PFSK-1 (cell line): Measurements from ENCODE around the gene ZNF280B.

Experiments used
- FOXP2 ChIP-seq: optimal IDR thresholded peaks from 2 replicates; pipeline ENCODE3; 2011; ENCODE audit warnings: borderline replicate concordance, control low read depth, inconsistent platforms; ENCODE audit not compliant: insufficient read depth; ENCODE audit errors: extremely low read length, extremely low read depth
- POLR2AphosphoS5 ChIP-seq: IDR thresholded peaks from 2 replicates; pipeline ENCODE4 v1.6.1; 2012; ENCODE audit warnings: low read depth, mild to moderate bottlenecking, control low read depth, low read length, moderate library complexity
- SIN3A ChIP-seq: IDR thresholded peaks from 2 replicates; pipeline ENCODE4 v1.6.1; 2012; ENCODE audit warnings: mild to moderate bottlenecking, low read length, moderate library complexity, borderline replicate concordance; ENCODE audit not compliant: insufficient read depth
- TAF1 ChIP-seq: IDR thresholded peaks from 2 replicates; pipeline ENCODE4 v1.6.1; 2012; ENCODE audit warnings: low read length, control low read depth, borderline replicate concordance; ENCODE audit not compliant: insufficient read depth
- TF ChIP-seq, protein P1 (sequence below), 2 experiments: IDR thresholded peaks; 2 replicates each; pipeline versions ENCODE4 v1.6.1 to v1.8.0; 2011 to 2012; ENCODE audit warnings: low read depth in 2 of 2, low read length in 2 of 2, control low read depth in 1 of 2, inconsistent platforms in 1 of 2, mild to moderate bottlenecking in 1 of 2, moderate library complexity in 1 of 2; ENCODE audit not compliant: insufficient read depth in 1 of 2

DNA sequence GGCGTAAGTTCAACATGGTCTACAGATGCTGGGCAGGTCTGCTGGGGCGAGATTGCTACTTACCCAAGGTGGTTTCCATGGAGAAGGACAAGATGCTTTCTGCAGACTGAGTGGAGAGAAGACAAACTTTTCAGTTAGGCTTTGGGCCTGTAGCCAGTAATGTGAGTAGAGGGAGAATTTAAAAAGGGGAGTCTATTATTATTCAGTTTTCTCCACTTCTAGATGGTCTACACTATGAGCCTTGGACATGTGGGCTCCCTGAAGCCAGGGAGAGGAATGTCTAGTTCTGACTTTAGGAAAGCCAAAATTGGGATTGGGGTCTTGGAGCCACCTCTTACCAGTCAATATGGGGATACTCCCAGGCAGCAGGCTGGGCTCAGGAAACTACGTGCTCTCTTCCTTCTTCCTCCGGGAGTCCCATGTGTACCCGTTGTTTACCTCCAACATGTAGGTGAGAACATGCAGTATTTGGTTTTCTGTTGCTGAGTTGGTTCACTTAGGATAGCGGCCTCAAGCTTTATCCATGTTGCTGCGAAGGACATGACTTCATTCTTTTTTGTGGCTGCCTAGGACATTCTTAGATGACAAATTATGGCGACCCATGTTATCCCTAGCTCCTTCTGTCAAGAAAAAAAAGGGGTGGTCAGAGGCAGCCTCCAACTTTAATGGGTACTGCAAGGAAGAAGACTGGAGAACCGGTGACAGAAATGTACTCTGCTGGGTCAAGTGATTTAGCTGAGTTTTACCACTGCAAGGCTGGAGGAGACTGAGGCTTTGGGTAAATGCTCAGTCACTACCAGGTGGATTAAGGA, 26.3 kb upstream of the ZNF280B start:
- no peak for TF ChIP-seq POLR2AphosphoS5
- TF ChIP-seq, protein P1, sequence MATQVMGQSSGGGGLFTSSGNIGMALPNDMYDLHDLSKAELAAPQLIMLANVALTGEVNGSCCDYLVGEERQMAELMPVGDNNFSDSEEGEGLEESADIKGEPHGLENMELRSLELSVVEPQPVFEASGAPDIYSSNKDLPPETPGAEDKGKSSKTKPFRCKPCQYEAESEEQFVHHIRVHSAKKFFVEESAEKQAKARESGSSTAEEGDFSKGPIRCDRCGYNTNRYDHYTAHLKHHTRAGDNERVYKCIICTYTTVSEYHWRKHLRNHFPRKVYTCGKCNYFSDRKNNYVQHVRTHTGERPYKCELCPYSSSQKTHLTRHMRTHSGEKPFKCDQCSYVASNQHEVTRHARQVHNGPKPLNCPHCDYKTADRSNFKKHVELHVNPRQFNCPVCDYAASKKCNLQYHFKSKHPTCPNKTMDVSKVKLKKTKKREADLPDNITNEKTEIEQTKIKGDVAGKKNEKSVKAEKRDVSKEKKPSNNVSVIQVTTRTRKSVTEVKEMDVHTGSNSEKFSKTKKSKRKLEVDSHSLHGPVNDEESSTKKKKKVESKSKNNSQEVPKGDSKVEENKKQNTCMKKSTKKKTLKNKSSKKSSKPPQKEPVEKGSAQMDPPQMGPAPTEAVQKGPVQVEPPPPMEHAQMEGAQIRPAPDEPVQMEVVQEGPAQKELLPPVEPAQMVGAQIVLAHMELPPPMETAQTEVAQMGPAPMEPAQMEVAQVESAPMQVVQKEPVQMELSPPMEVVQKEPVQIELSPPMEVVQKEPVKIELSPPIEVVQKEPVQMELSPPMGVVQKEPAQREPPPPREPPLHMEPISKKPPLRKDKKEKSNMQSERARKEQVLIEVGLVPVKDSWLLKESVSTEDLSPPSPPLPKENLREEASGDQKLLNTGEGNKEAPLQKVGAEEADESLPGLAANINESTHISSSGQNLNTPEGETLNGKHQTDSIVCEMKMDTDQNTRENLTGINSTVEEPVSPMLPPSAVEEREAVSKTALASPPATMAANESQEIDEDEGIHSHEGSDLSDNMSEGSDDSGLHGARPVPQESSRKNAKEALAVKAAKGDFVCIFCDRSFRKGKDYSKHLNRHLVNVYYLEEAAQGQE (IDR thresholded peaks at IDR 0.05; ENCODE audit: insufficient read depth in 1 of 2, low read depth in 2 of 2, low read length in 2 of 2), result no peak
- TF ChIP-seq SIN3A, result no peak
- no peak for TF ChIP-seq TAF1
- TF ChIP-seq FOXP2, result no peak
